Osteoblast (primary cell): ENCODE measurements around the gene GLYATL1. TPM values are rescaled to one million over a fixed set of nuclear protein-coding genes. Genes with fewer than 3 reads are reported as not detected.

Experiments used
- DNase-seq: peaks from one replicate; pipeline ENCODE4 v3.0.0; 2011; ENCODE audit warnings: low spot score, mixed read lengths; ENCODE audit not compliant: insufficient read length; ENCODE audit errors: missing footprints
- H2AFZ ChIP-seq: 2 replicates; pipeline ENCODE4 v1.6.0; 2011; ENCODE audit warnings: mild to moderate bottlenecking, low read length
- H3K27ac ChIP-seq: 2 replicates; pipeline ENCODE4 v1.5.1; 2011; ENCODE audit warnings: mild to moderate bottlenecking, low read depth, low read length, moderate library complexity
- H3K27me3 ChIP-seq: 2 replicates; pipeline ENCODE4 v1.6.0; 2012; ENCODE audit warnings: mild to moderate bottlenecking, control low read depth, inconsistent platforms, low read length, moderate library complexity; ENCODE audit not compliant: insufficient read depth
- H3K36me3 ChIP-seq: 2 replicates; pipeline ENCODE4 v1.5.1; 2011; ENCODE audit warnings: mild to moderate bottlenecking, low read length, control low read depth, moderate library complexity; ENCODE audit not compliant: insufficient read depth
- H3K4me1 ChIP-seq: 2 replicates; pipeline ENCODE4 v1.5.1; 2011; ENCODE audit warnings: mild to moderate bottlenecking, low read length, control low read depth, moderate library complexity; ENCODE audit not compliant: insufficient read depth
- H3K4me2 ChIP-seq: 2 replicates; pipeline ENCODE4 v1.6.0; 2011; ENCODE audit warnings: mild to moderate bottlenecking, low read length; ENCODE audit not compliant: insufficient read depth
- H3K4me3 ChIP-seq: fragments of 200-600 bp; sonication (generic); 3 replicates; pipeline ENCODE4 v1.5.1; 2012; ENCODE audit warnings: mild to moderate bottlenecking, low read length, inconsistent platforms; ENCODE audit not compliant: insufficient read depth
- H3K79me2 ChIP-seq: 2 replicates; pipeline ENCODE4 v1.6.0; 2012; ENCODE audit warnings: mild to moderate bottlenecking, low read length, control low read depth, inconsistent platforms; ENCODE audit not compliant: insufficient read depth
- H3K9me3 ChIP-seq: 2 replicates; pipeline ENCODE4 v1.5.1; 2011; ENCODE audit warnings: low read depth, low read length, control low read depth
- H4K20me1 ChIP-seq: 2 replicates; pipeline ENCODE4 v1.6.0; 2012; ENCODE audit warnings: mild to moderate bottlenecking, low read length, control low read depth; ENCODE audit not compliant: insufficient read depth
- CTCF ChIP-seq: IDR thresholded peaks from 2 replicates; pipeline ENCODE4 v1.5.1; 2011; ENCODE audit warnings: mild to moderate bottlenecking, low read depth, low read length, moderate library complexity; ENCODE audit errors: extremely low read depth
- total RNA-seq: library from RNA; depleted of rRNA; stranded (reverse); fragments of >200 nt; gene quantifications from 2 replicates; pipeline ENCODE4 v1.2.3, GENCODE V29; 2012

Gene GLYATL1
- total RNA-seq, 1 donor = not detected

- no peak overlapping the region for H3K27ac ChIP-seq
- H3K79me2 ChIP-seq = no peaks in the 10 kb centered on the region
- H3K27me3 ChIP-seq = no peaks in the 10 kb centered on the region
- H3K4me3 ChIP-seq = no peak overlapping the region
- H3K9me3 ChIP-seq = no peaks in the 10 kb centered on the region
- no peak overlapping the region for H2AFZ ChIP-seq
- no peak for TF ChIP-seq CTCF
- no peak overlapping the region for H3K4me2 ChIP-seq
- no peak for DNase-seq
- no peaks in the 10 kb centered on the region for H3K36me3 ChIP-seq
- H4K20me1 ChIP-seq = no peaks in the 10 kb centered on the region
- H3K4me1 ChIP-seq = no peaks in the 10 kb centered on the region
Measured at GRCh38 chr11:58934945-58935513, 4.3 kb upstream of the GLYATL1 start.

- H3K36me3 ChIP-seq = no peaks in the 10 kb centered on the region
Measured at GRCh38 chr11:58938398-58938797, 890 bp upstream of the GLYATL1 start.

GRCh38 chr11:58940028-58940427, 740 bp downstream of the GLYATL1 start:
- no peaks in the 10 kb centered on the region for H3K79me2 ChIP-seq
- no peaks in the 10 kb centered on the region for H3K9me3 ChIP-seq
- no peak overlapping the region for H2AFZ ChIP-seq
- no peak overlapping the region for H3K4me3 ChIP-seq
- no peaks in the 10 kb centered on the region for H3K36me3 ChIP-seq
- no peak overlapping the region for H3K27ac ChIP-seq
- no peaks in the 10 kb centered on the region for H3K27me3 ChIP-seq
- no peak for DNase-seq
- H3K4me1 ChIP-seq = no peaks in the 10 kb centered on the region
- H4K20me1 ChIP-seq = no peaks in the 10 kb centered on the region
- TF ChIP-seq CTCF = no peak
- H3K4me2 ChIP-seq = no peak overlapping the region

More at GRCh38 chr11:58938398-58938797, 890 bp upstream of the GLYATL1 start:
- Histone ChIP-seq H4K20me1 (no peaks in the 10 kb centered on the region), H3K4me2 (no peak overlapping the region), H3K27me3 (no peaks in the 10 kb centered on the region), H3K27ac (no peak overlapping the region), H3K79me2 (no peaks in the 10 kb centered on the region), H3K4me3 (no peak overlapping the region), H3K4me1 (no peaks in the 10 kb centered on the region), H2AFZ (no peak overlapping the region), H3K9me3 (no peaks in the 10 kb centered on the region)
- DNase-seq = no peak
- no peak for TF ChIP-seq CTCF

- no peaks in the 10 kb centered on the region for H3K9me3 ChIP-seq
- no peak for TF ChIP-seq CTCF
- H2AFZ ChIP-seq = no peak overlapping the region
- no peaks in the 10 kb centered on the region for H3K36me3 ChIP-seq
- no peaks in the 10 kb centered on the region for H4K20me1 ChIP-seq
- H3K27ac ChIP-seq = no peak overlapping the region
- no peaks in the 10 kb centered on the region for H3K4me1 ChIP-seq
- no peaks in the 10 kb centered on the region for H3K27me3 ChIP-seq
- no peak for DNase-seq
- no peak overlapping the region for H3K4me3 ChIP-seq
- H3K79me2 ChIP-seq = no peaks in the 10 kb centered on the region
- H3K4me2 ChIP-seq = no peak overlapping the region
Measured at GRCh38 chr11:58941838-58942237, 2.5 kb downstream of the GLYATL1 start.
